Heart left ventricle (tissue), 16 donors: ENCODE measurements around the gene AKIP1. TPM values are rescaled to one million over a fixed set of nuclear protein-coding genes. Genes with fewer than 3 reads are reported as not detected.
"Not testable (repeated sequence)": the region's sequence is repeated elsewhere in the genome, so short reads cannot be mapped to it uniquely, and the experiment has no call there.

Experiments used
- ATAC-seq, 4 donors: fragments of 200-7000 bp; cut with Tn5 transposase; one replicate each; pipeline ENCODE4 v1.9.1; 2020 to 2022; ENCODE audit warnings: moderate library complexity in 4 of 4, mild to moderate bottlenecking in 3 of 4, moderate number of reproducible peaks in 1 of 4
- DNase-seq, 5 donors: peaks; one replicate each; pipeline ENCODE4 v3.0.0-alpha.2; 2020
- H3K27ac ChIP-seq, 12 donors: fragments of 200-600 bp; sonication (generic) in 4 of 12; one replicate each; pipeline versions ENCODE4 v1.5.0 to v1.8.0; 2016 to 2022; ENCODE audit warnings: mild to moderate bottlenecking in 2 of 12
- H3K27me3 ChIP-seq, 9 donors: fragments of 200-600 bp; sonication (generic) in 2 of 9; one replicate each; pipeline versions ENCODE4 v1.5.1 to v1.8.0; 2016 to 2022; ENCODE audit warnings: mild to moderate bottlenecking in 3 of 9
- H3K36me3 ChIP-seq, 9 donors: fragments of 200-600 bp; sonication (generic) in 2 of 9; one replicate each; pipeline versions ENCODE4 v1.5.0 to v1.8.0; 2018 to 2022; ENCODE audit warnings: mild to moderate bottlenecking in 2 of 9
- H3K4me1 ChIP-seq, 12 donors: fragments of 200-600 bp; sonication (generic) in 4 of 12; one replicate each; pipeline versions ENCODE4 v1.5.0 to v1.8.0; 2016 to 2022; ENCODE audit warnings: mild to moderate bottlenecking in 3 of 12
- H3K4me3 ChIP-seq, 12 donors: fragments of 200-600 bp; sonication (generic) in 4 of 12; one replicate each; pipeline versions ENCODE4 v1.5.0 to v1.8.0; 2017 to 2022; ENCODE audit warnings: mild to moderate bottlenecking in 9 of 12, moderate library complexity in 4 of 12
- H3K9me3 ChIP-seq, 12 donors: fragments of 200-600 bp; sonication (generic) in 4 of 12; one replicate each; pipeline versions ENCODE4 v1.5.0 to v1.8.0; 2016 to 2022; ENCODE audit warnings: mild to moderate bottlenecking in 1 of 12
- CTCF ChIP-seq, 12 donors: fragments of 200-600 bp; sonication (generic) in 4 of 12; IDR thresholded peaks; one replicate each; pipeline versions ENCODE4 v1.5.0 to v1.8.0; 2018 to 2022; ENCODE audit warnings: antibody characterized with exemption in 12 of 12, mild to moderate bottlenecking in 5 of 12
- POLR2A ChIP-seq, 2 donors: fragments of 450-650 bp; IDR thresholded peaks; one replicate each; pipeline ENCODE4 v1.6.1; 2017; ENCODE audit warnings: antibody characterized with exemption in 2 of 2, mild to moderate bottlenecking in 2 of 2, moderate library complexity in 2 of 2
- WGBS, 4 donors: extraction: QIAGEN DNeasy Blood & Tissue Kit in 2 of 4; methylation state at CpG; one replicate each; pipeline versions ENCODE4 v1.1.5 to v1.1.7; 2013 to 2018; 5-methylcytosine and 5-hydroxymethylcytosine counted together
- intact Hi-C, 10 donors: fragments of 100-400 bp; cut with DNase I; formaldehyde crosslinking; loops; one replicate each; pipeline versions ENCODE4 v1.11.1 to v1.14.2; 2022
- polyA plus RNA-seq, 2 donors: library from polyadenylated mRNA; stranded (reverse); fragments of 200-250 nt; gene quantifications; one replicate each; pipeline ENCODE4 v1.2.3, GENCODE V29; 2013
- total RNA-seq, 9 donors: library from RNA; depleted of rRNA in 2 of 9; stranded (reverse); fragments of >200 nt in 2 of 9; fragmentation: NEBNext Ultra II Directional in 3 of 9; extraction: Animal tissue kit (Norgen Biotek cat#: 25700) in 3 of 9; gene quantifications; one replicate each; pipeline versions ENCODE4 v1.1.0 to v1.2.4, GENCODE V29; 2016 to 2023
- donor health status: ischemic (EF 13 %, LVEDD 7.1; RV severe dilation, severe dysfunction).
- donor health status: healthy with polysubstance abuse.
- donor health status: DM: no; HTN: yes; CAD: no.
- donor health status: DM: no; HTN: no; CAD: no.
- donor health status: ischemic (EF 25% LVEDD 6.9; RV normal size, moderate dysfunction).
- donor health status: ischemic (EF 25% LVEDD 5.7; RV mildly dilated, moderate dysfunction).
- donor health status: healthy.
- donor health status: DM: yes; HTN: yes; CAD: no.
- donor health status: ischemic (EF 35%, LVEDD 5.7; RV mildly dilated, moderate dysfunction).
- donor health status: nonischemic (EF 11% LVEDD 7.7; RV severe dilation, severe dysfunction).
- donor health status: DM: yes; HTN: yes; CAD: no.
- donor health status: PGD.
- donor health status: ischemic (EF 29% LVEDD 5.4; RV normal size, mild dysfunction).
- donor health status: nonischemic (EF 23%, LVEDD 6.1; RV moderate dilation, normal function).

Gene AKIP1
- total and polyA plus RNA-seq, 11 donors: 17.7 to 39.9 (median 27.4) TPM

- WGBS, 4 donors: 2 to 4% (median 2%) methylated on average over 20 to 27 of the region's 27 CpGs
- intact Hi-C loops: loop anchor here in 5 of 10 donors (1.0 to 10.0 kb wide), 12 partner anchors 32 to 189 kb away; partner anchors contain the start of genes AKIP1 (in 3 of the 5), RPL27A (in 2 of the 5), TRIM66 (in 2 of the 5) and TMEM9B (in 1 of the 5)
- H3K36me3 ChIP-seq: no peaks in the 10 kb centered on the region
- H3K4me1 ChIP-seq: peaks cover 0 to 55% (median 15%) of the 10 kb centered on the region in 12 donors
- H3K27ac ChIP-seq: peak overlapping the region; percentile 43 to 94 (median 84)
- peak; percentile 77 to 86 (median 81) for DNase-seq
- peak; percentile 79 to 87 (median 84) for ATAC-seq
- H3K9me3 ChIP-seq: no peaks in the 10 kb centered on the region
- TF ChIP-seq POLR2A (IDR thresholded peaks at IDR 0.05) (no peak), CTCF (IDR thresholded peaks at IDR 0.05) (no peak)
- H3K4me3 ChIP-seq: peak overlapping the region; percentile 43 to 97 (median 83)
- peaks cover 0 to 30% (median 0%) of the 10 kb centered on the region in 9 donors for H3K27me3 ChIP-seq
These were observed 39.7 kb upstream of the AKIP1 start for GRCh38 chr11:8871171-8871775.

GRCh38 chr11:8871962-8872361, 39.0 kb upstream of the AKIP1 start:
- DNase-seq: no peak
- ATAC-seq: no peak
- TF ChIP-seq POLR2A (IDR thresholded peaks at IDR 0.05): no peak
- TF ChIP-seq CTCF (IDR thresholded peaks at IDR 0.05): no peak
- no peaks in the 10 kb centered on the region for H3K9me3 ChIP-seq
- peak overlapping the region in 6 of 12 donors; percentile 81 to 97 (median 83) for H3K4me3 ChIP-seq
- no peaks in the 10 kb centered on the region for H3K36me3 ChIP-seq
- intact Hi-C loops: loop anchor here in 5 of 10 donors (1.0 to 10.0 kb wide), 12 partner anchors 33 to 190 kb away; partner anchors contain the start of genes AKIP1 (in 3 of the 5), RPL27A (in 2 of the 5), TRIM66 (in 2 of the 5) and TMEM9B (in 1 of the 5)
- peaks cover 0 to 30% (median 0%) of the 10 kb centered on the region in 9 donors for H3K27me3 ChIP-seq
- 69 to 86% (median 81%) methylated on average over 6 of the region's 6 CpGs for WGBS, 4 donors
- H3K4me1 ChIP-seq: peaks cover 0 to 49% (median 13%) of the 10 kb centered on the region in 12 donors
- H3K27ac ChIP-seq: peak overlapping the region in 10 of 12 donors; percentile 36 to 94 (median 86)

GRCh38 chr11:8873741-8874405, 37.1 kb upstream of the AKIP1 start:
- intact Hi-C loops: loop anchor here in 5 of 10 donors (5.0 to 10.0 kb wide), 8 partner anchors 33 to 192 kb away; partner anchors contain the start of genes RPL27A (in 2 of the 5), TRIM66 (in 2 of the 5) and AKIP1 (in 1 of the 5)
- Histone ChIP-seq H3K27ac (peak overlapping the region in 6 of 12 donors; percentile 12 to 55 (median 24)), H3K4me3 (no peak overlapping the region), H3K9me3 (no peaks in the 10 kb centered on the region), H3K4me1 (peaks cover 0 to 34% (median 10%) of the 10 kb centered on the region in 12 donors), H3K36me3 (no peaks in the 10 kb centered on the region), H3K27me3 (peaks cover 0 to 30% (median 0%) of the 10 kb centered on the region in 9 donors)
- WGBS, 4 donors: 48 to 60% (median 54%) methylated on average over 6 of the region's 6 CpGs
- ATAC-seq (no peak), DNase-seq (no peak)
- TF ChIP-seq POLR2A (IDR thresholded peaks at IDR 0.05) (no peak), CTCF (IDR thresholded peaks at IDR 0.05) (no peak)

- intact Hi-C loops: loop anchor here in 1 of 10 donors (10.0 kb wide), 1 partner anchor 194 kb away; the partner anchor contains the start of genes RPL27A and TRIM66
- WGBS, 4 donors: 85 to 94% (median 91%) methylated on average over 2 of the region's 2 CpGs
- Histone ChIP-seq H3K4me3 (no peak overlapping the region), H3K27ac (no peak overlapping the region), H3K9me3 (no peaks in the 10 kb centered on the region), H3K36me3 (no peaks in the 10 kb centered on the region), H3K27me3 (no peaks in the 10 kb centered on the region), H3K4me1 (peaks cover 0 to 10% (median 0%) of the 10 kb centered on the region in 12 donors)
- ATAC-seq (no peak), DNase-seq (no peak)
- TF ChIP-seq CTCF (IDR thresholded peaks at IDR 0.05): no peak
- no peak for TF ChIP-seq POLR2A (IDR thresholded peaks at IDR 0.05)
These were observed 32.2 kb upstream of the AKIP1 start for GRCh38 chr11:8878771-8879170.

- ATAC-seq, intact Hi-C loops, H3K36me3 ChIP-seq, DNase-seq, H3K27me3 ChIP-seq, H3K4me1 ChIP-seq, H3K9me3 ChIP-seq, H3K4me3 ChIP-seq, H3K27ac ChIP-seq: not testable (repeated sequence)
- WGBS, 4 donors: 82 to 91% (median 86%) methylated on average over 7 of the region's 7 CpGs
These were observed 29.4 kb upstream of the AKIP1 start for GRCh38 chr11:8881585-8881984.
